Measurements from ENCODE around the gene EFCAB6. TPM values are rescaled to one million over a fixed set of nuclear protein-coding genes. Genes with fewer than 3 reads are reported as not detected.

The EFCAB6 gene
- total RNA-seq, 1 experiment from 2014 or later = 0.21 TPM

DNA sequence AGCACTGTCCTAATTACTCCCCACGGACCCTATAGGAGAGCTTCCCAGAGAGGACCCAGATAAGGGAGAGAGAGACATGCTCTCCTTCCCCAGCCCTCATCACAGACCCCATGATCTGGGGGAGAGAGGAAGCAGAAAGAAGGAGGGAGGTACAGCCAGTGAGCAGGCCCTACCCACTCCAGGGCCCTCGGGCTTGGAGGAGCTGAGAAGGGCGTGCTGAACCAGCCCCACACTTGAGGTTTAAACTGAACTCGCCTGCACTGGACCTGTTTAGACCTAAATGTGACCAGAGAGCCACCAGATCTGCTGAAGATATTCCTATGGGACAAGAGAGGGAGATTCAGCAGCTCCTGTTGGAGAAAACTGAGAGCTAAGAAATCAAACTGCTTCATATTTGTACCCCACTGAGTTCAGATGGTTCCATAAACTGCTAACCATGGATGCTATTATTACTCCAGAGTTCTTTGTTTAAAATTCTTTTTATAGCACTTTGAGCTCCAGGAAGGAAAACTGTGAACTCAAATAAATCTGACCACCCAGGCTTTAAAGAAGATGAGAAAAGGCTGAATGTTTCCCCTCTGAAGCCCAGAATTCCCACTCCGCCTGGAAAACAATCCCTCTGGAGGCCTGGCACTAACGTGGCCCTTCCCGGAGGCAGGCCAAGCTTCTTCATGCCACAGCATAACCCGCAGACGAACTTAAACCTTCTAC, 67.2 kb downstream of the EFCAB6 start:
- Histone ChIP-seq H3K4me1 (ENCODE audit: control insufficient read depth, insufficient read depth, low read length) (no peaks in the 10 kb centered on the region), H3K27ac (ENCODE audit: low read length) (no peak overlapping the region), H3K9me3 (ENCODE audit: control insufficient read depth, insufficient read depth, low read depth, low read length) (no peaks in the 10 kb centered on the region), H3K27me3 (ENCODE audit: control insufficient read depth, insufficient read depth, low read length) (no peaks in the 10 kb centered on the region; the same call in 1 of the 2 replicates), H3K4me3 (ENCODE audit: low read depth in 2 of 2, low read length in 2 of 2) (no peak overlapping the region), H3K36me3 (ENCODE audit: control insufficient read depth, insufficient read depth, low read length) (no peaks in the 10 kb centered on the region)
- DNase-seq (ENCODE audit: low read depth, low spot score) (no peak), ATAC-seq (no peak)
- intact Hi-C loops (cut with micrococcal nuclease; ENCODE audit: unreplicated experiment) = no loop called here
- ChIA-PET CTCF (no interaction called here), POLR2A (no interaction called here)
- in situ Hi-C loops (cut with HindIII; ENCODE audit: low pct_unique_long_range_greater_than_20kb, low sequenced_read_pairs) = no loop called here
- no TSS peak for BruUV-seq (replicated peaks)
- no peak for TF ChIP-seq POLR2AphosphoS5 (IDR thresholded peaks at IDR 0.05; ENCODE audit: low read depth, low read length)
- no peak for TF ChIP-seq TCF7L2 (IDR thresholded peaks at IDR 0.05; ENCODE audit: low read depth, low read length)
- no peak for TF ChIP-seq SIN3A (IDR thresholded peaks at IDR 0.05; ENCODE audit: borderline replicate concordance, insufficient read depth, low read depth, low read length)
- TF ChIP-seq, protein P1, sequence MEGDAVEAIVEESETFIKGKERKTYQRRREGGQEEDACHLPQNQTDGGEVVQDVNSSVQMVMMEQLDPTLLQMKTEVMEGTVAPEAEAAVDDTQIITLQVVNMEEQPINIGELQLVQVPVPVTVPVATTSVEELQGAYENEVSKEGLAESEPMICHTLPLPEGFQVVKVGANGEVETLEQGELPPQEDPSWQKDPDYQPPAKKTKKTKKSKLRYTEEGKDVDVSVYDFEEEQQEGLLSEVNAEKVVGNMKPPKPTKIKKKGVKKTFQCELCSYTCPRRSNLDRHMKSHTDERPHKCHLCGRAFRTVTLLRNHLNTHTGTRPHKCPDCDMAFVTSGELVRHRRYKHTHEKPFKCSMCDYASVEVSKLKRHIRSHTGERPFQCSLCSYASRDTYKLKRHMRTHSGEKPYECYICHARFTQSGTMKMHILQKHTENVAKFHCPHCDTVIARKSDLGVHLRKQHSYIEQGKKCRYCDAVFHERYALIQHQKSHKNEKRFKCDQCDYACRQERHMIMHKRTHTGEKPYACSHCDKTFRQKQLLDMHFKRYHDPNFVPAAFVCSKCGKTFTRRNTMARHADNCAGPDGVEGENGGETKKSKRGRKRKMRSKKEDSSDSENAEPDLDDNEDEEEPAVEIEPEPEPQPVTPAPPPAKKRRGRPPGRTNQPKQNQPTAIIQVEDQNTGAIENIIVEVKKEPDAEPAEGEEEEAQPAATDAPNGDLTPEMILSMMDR (IDR thresholded peaks at IDR 0.05) = no peak
- TF ChIP-seq, protein P2, sequence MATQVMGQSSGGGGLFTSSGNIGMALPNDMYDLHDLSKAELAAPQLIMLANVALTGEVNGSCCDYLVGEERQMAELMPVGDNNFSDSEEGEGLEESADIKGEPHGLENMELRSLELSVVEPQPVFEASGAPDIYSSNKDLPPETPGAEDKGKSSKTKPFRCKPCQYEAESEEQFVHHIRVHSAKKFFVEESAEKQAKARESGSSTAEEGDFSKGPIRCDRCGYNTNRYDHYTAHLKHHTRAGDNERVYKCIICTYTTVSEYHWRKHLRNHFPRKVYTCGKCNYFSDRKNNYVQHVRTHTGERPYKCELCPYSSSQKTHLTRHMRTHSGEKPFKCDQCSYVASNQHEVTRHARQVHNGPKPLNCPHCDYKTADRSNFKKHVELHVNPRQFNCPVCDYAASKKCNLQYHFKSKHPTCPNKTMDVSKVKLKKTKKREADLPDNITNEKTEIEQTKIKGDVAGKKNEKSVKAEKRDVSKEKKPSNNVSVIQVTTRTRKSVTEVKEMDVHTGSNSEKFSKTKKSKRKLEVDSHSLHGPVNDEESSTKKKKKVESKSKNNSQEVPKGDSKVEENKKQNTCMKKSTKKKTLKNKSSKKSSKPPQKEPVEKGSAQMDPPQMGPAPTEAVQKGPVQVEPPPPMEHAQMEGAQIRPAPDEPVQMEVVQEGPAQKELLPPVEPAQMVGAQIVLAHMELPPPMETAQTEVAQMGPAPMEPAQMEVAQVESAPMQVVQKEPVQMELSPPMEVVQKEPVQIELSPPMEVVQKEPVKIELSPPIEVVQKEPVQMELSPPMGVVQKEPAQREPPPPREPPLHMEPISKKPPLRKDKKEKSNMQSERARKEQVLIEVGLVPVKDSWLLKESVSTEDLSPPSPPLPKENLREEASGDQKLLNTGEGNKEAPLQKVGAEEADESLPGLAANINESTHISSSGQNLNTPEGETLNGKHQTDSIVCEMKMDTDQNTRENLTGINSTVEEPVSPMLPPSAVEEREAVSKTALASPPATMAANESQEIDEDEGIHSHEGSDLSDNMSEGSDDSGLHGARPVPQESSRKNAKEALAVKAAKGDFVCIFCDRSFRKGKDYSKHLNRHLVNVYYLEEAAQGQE (IDR thresholded peaks at IDR 0.05; ENCODE audit: insufficient read depth in 1 of 2, low read depth in 2 of 2, low read length in 1 of 2) = no peak

DNA sequence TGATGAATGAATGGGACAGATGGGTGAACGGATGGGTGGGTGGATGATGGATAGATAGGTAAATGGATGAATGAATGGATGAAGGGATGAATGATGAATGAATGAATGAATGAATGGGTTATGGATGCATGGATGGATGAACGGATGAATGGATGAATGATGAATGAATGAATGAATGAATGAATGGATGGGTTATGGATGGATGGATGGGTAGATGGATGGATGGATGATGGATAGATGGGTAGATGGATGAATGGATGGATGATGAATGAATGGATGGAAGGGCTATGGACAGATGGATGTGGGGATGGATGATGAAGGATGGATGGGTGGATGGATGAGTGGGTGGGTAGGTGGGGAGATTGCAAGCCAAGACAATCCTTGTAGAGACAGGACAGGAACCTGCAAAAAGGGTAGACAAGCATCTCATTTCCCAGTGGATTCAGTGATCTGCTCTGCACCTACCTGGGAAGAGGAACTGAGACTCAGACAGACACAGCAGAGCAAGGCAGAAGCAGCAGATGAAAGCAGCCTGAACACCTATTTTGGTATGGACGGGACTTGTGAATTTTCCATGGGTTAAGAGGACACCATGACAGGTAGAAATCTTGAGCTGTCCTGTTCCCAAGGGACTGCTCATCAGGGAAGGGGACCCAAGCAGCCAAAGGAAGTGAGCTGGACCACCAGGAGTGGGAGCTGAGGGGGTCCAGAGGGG, 68.0 kb downstream of the EFCAB6 start:
- CTCF ChIA-PET = no interaction called here
- no peaks in the 10 kb centered on the region for H3K36me3 ChIP-seq (ENCODE audit: control insufficient read depth, insufficient read depth, low read length)
- no peak overlapping the region for H3K4me3 ChIP-seq (ENCODE audit: low read depth in 2 of 2, low read length in 2 of 2)
- ATAC-seq (no peak), DNase-seq (ENCODE audit: low read depth, low spot score) (no peak)
- H3K27ac ChIP-seq (ENCODE audit: low read length) = no peak overlapping the region
- no peaks in the 10 kb centered on the region; the same call in 1 of the 2 replicates for H3K27me3 ChIP-seq (ENCODE audit: control insufficient read depth, insufficient read depth, low read length)
- TF ChIP-seq SIN3A (IDR thresholded peaks at IDR 0.05; ENCODE audit: borderline replicate concordance, insufficient read depth, low read depth, low read length) (no peak), TCF7L2 (IDR thresholded peaks at IDR 0.05; ENCODE audit: low read depth, low read length) (no peak), POLR2AphosphoS5 (IDR thresholded peaks at IDR 0.05; ENCODE audit: low read depth, low read length) (no peak)
- TF ChIP-seq, protein P1 (IDR thresholded peaks at IDR 0.05) = no peak
- TF ChIP-seq, protein P2 (IDR thresholded peaks at IDR 0.05; ENCODE audit: insufficient read depth in 1 of 2, low read depth in 2 of 2, low read length in 1 of 2) = no peak
- H3K9me3 ChIP-seq (ENCODE audit: control insufficient read depth, insufficient read depth, low read depth, low read length) = no peaks in the 10 kb centered on the region
- in situ Hi-C loops (cut with HindIII; ENCODE audit: low pct_unique_long_range_greater_than_20kb, low sequenced_read_pairs) (no loop called here), intact Hi-C loops (cut with micrococcal nuclease; ENCODE audit: unreplicated experiment) (no loop called here)
- BruUV-seq (replicated peaks) = no TSS peak
- no peaks in the 10 kb centered on the region for H3K4me1 ChIP-seq (ENCODE audit: control insufficient read depth, insufficient read depth, low read length)
- POLR2A ChIA-PET = no interaction called here
